ENCODE results near the gene MOB3B. TPM values are rescaled to one million over a fixed set of nuclear protein-coding genes. Genes with fewer than 3 reads are reported as not detected.

MOB3B gene
- total RNA-seq, 3 donors from 2014 or later, result 12.8 to 19.3 (median 13.1) TPM

GRCh38 chr9:27572061-27572460, 42.4 kb upstream of the MOB3B start:
- TF ChIP-seq POLR2AphosphoS5 (IDR thresholded peaks at IDR 0.05) (no peak), POLR2A (IDR thresholded peaks at IDR 0.05) (no peak)
- TF ChIP-seq, protein P1, sequence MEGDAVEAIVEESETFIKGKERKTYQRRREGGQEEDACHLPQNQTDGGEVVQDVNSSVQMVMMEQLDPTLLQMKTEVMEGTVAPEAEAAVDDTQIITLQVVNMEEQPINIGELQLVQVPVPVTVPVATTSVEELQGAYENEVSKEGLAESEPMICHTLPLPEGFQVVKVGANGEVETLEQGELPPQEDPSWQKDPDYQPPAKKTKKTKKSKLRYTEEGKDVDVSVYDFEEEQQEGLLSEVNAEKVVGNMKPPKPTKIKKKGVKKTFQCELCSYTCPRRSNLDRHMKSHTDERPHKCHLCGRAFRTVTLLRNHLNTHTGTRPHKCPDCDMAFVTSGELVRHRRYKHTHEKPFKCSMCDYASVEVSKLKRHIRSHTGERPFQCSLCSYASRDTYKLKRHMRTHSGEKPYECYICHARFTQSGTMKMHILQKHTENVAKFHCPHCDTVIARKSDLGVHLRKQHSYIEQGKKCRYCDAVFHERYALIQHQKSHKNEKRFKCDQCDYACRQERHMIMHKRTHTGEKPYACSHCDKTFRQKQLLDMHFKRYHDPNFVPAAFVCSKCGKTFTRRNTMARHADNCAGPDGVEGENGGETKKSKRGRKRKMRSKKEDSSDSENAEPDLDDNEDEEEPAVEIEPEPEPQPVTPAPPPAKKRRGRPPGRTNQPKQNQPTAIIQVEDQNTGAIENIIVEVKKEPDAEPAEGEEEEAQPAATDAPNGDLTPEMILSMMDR (IDR thresholded peaks at IDR 0.05), result no peak
- intact Hi-C loops (cut with DNase I; ENCODE audit: low total_unique reads), result no loop called here
- H3K4me3 ChIP-seq, result peak overlapping the region; percentile 68 to 89 (median 77)
- H3K36me3 ChIP-seq, result no peaks in the 10 kb centered on the region
- no peaks in the 10 kb centered on the region for H3K27me3 ChIP-seq
- H3K27ac ChIP-seq, result peak overlapping the region; percentile 97 to 99
- H3K9me3 ChIP-seq, result no peaks in the 10 kb centered on the region
- no peaks in the 10 kb centered on the region for H3K4me1 ChIP-seq
- no peak for DNase-seq (ENCODE audit: low spot score in 2 of 2)

- H3K9me3 ChIP-seq, result no peaks in the 10 kb centered on the region
- H3K4me3 ChIP-seq, result no peak overlapping the region
- H3K36me3 ChIP-seq, result no peaks in the 10 kb centered on the region
- TF ChIP-seq, protein P1 (IDR thresholded peaks at IDR 0.05), result no peak
- TF ChIP-seq POLR2AphosphoS5 (IDR thresholded peaks at IDR 0.05) (no peak), POLR2A (IDR thresholded peaks at IDR 0.05) (no peak)
- H3K4me1 ChIP-seq, result no peaks in the 10 kb centered on the region
- no peaks in the 10 kb centered on the region for H3K27me3 ChIP-seq
- intact Hi-C loops (cut with DNase I; ENCODE audit: low total_unique reads), result no loop called here
- peak overlapping the region in 1 of 2 donors; percentile 99 for H3K27ac ChIP-seq
- DNase-seq (ENCODE audit: low spot score in 2 of 2), result no peak
Measured at GRCh38 chr9:27571011-27571410, 41.4 kb upstream of the MOB3B start.

DNA sequence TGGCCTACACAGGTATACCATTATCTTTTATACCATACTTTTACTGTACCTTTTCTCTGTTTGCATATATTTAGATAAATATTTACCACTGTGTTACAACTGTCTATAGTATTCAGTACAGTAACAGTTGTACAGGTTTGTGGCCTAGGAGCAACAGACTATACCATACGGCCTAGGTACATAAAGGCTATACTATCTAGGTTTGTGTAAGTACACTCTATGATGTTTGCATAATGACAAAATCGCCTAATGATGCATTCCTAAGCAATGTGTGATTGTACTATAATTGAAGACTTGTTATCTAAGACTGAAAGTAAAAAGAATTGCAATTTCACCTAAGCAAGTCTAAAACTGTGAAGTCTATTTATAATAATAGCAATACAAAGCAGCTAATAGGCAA, 39.8 kb upstream of the MOB3B start:
- Histone ChIP-seq H3K36me3 (no peaks in the 10 kb centered on the region), H3K9me3 (no peaks in the 10 kb centered on the region), H3K4me3 (no peak overlapping the region), H3K27me3 (no peaks in the 10 kb centered on the region), H3K4me1 (no peaks in the 10 kb centered on the region), H3K27ac (no peak overlapping the region)
- no peak for DNase-seq (ENCODE audit: low spot score in 2 of 2)
- TF ChIP-seq, protein P1 (IDR thresholded peaks at IDR 0.05), result no peak
- no peak for TF ChIP-seq POLR2AphosphoS5 (IDR thresholded peaks at IDR 0.05)
- TF ChIP-seq POLR2A (IDR thresholded peaks at IDR 0.05), result no peak
- intact Hi-C loops (cut with DNase I; ENCODE audit: low total_unique reads), result loop anchor here (5.0 kb wide), 1 partner anchor 392 kb away; no protein-coding TSS in a partner anchor

DNA sequence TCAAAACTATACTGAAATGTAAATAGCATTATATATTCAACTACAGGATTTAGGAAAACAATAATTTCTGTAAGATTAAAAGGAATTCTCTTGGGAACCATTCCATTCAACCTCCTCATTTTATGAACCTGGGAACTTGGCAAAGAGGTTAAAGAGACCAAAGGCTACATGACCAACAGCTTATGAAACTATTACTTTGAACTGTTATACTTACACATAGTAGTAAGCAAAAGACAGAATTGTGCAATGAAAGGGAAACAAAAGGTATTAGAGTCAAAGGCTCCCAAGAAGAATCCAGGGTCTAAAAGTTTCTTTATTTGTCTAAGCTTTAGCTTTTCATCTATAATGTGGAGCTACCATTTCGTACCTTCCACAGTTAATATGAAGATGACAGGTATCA, 36.5 kb upstream of the MOB3B start:
- DNase-seq (ENCODE audit: low spot score in 2 of 2), result no peak
- no peaks in the 10 kb centered on the region for H3K27me3 ChIP-seq
- H3K4me3 ChIP-seq, result no peak overlapping the region
- no peak for TF ChIP-seq POLR2A (IDR thresholded peaks at IDR 0.05)
- TF ChIP-seq POLR2AphosphoS5 (IDR thresholded peaks at IDR 0.05), result no peak
- TF ChIP-seq, protein P1 (IDR thresholded peaks at IDR 0.05), result no peak
- H3K4me1 ChIP-seq, result no peaks in the 10 kb centered on the region
- intact Hi-C loops (cut with DNase I; ENCODE audit: low total_unique reads), result loop anchor here (5.0 kb wide), 1 partner anchor 389 kb away; no protein-coding TSS in a partner anchor
- H3K9me3 ChIP-seq, result no peaks in the 10 kb centered on the region
- H3K27ac ChIP-seq, result no peak overlapping the region
- H3K36me3 ChIP-seq, result no peaks in the 10 kb centered on the region

DNA sequence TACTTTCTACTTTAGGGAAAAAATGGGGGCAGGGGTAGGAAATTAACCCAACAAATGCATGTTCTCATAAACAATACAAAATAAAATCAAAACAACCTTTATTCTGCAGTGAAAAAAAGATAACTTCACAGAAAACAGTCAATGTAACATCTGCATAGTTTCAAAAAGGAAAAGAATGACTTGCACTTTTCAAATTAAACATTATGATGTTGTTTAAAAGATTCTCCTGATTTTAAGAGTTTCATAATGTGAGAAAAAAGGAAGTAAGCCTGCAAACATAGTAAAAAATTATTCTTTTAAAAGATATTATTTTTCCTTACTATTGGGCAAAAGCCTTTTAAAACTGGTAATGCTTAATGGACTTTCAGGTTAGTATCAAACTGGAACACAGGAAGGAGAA, 36.1 kb upstream of the MOB3B start:
- intact Hi-C loops (cut with DNase I; ENCODE audit: low total_unique reads), result loop anchor here (5.0 kb wide), 1 partner anchor 388 kb away; no protein-coding TSS in a partner anchor
- no peak overlapping the region for H3K27ac ChIP-seq
- TF ChIP-seq POLR2A (IDR thresholded peaks at IDR 0.05) (no peak), POLR2AphosphoS5 (IDR thresholded peaks at IDR 0.05) (no peak)
- TF ChIP-seq, protein P1 (IDR thresholded peaks at IDR 0.05), result no peak
- DNase-seq (ENCODE audit: low spot score in 2 of 2), result no peak
- H3K4me1 ChIP-seq, result no peaks in the 10 kb centered on the region
- no peaks in the 10 kb centered on the region for H3K9me3 ChIP-seq
- H3K36me3 ChIP-seq, result no peaks in the 10 kb centered on the region
- no peak overlapping the region for H3K4me3 ChIP-seq
- H3K27me3 ChIP-seq, result no peaks in the 10 kb centered on the region
